Breast epithelium (tissue), 4 donors: Measurements from ENCODE around the gene NOD2. TPM values are rescaled to one million over a fixed set of nuclear protein-coding genes. Genes with fewer than 3 reads are reported as not detected.
A peak's percentile ranks its signal among the peaks of the same experiment; 100 is the strongest.

Experiments
- DNase-seq, 2 donors: peaks; one replicate each; pipeline ENCODE4 v3.0.0-alpha.2; 2019; ENCODE audit warnings: low spot score in 2 of 2
- H3K27ac ChIP-seq, 2 donors: fragments of 200-600 bp; sonication (generic) in 1 of 2; one replicate each; pipeline ENCODE4 v1.5.1; 2016 to 2019; ENCODE audit warnings: mild to moderate bottlenecking in 1 of 2
- H3K27me3 ChIP-seq, 2 donors: fragments of 200-600 bp; sonication (generic) in 1 of 2; one replicate each; pipeline versions ENCODE4 v1.5.1 to v1.6.0; 2017 to 2019; ENCODE audit warnings: control low read depth in 1 of 2, mild to moderate bottlenecking in 1 of 2
- H3K36me3 ChIP-seq: fragments of 200-600 bp; one replicate; pipeline ENCODE4 v1.5.1; 2019
- H3K4me1 ChIP-seq, 2 donors: fragments of 200-600 bp; sonication (generic); one replicate each; pipeline ENCODE4 v1.5.1; 2016 to 2019; ENCODE audit warnings: control low read depth in 1 of 2
- H3K4me3 ChIP-seq, 3 donors: fragments of 200-600 bp; sonication (generic); 1 replicate in 2 of 3; 2 replicates in 1 of 3; pipeline ENCODE4 v1.5.1; 2016 to 2019; ENCODE audit warnings: mild to moderate bottlenecking in 3 of 3, moderate library complexity in 2 of 3
- H3K9me3 ChIP-seq, 2 donors: fragments of 200-600 bp; sonication (generic) in 1 of 2; one replicate each; pipeline ENCODE4 v1.5.1; 2016 to 2019; ENCODE audit warnings: control low read depth in 1 of 2
- CTCF ChIP-seq, 3 donors: fragments of 450-650 bp; IDR thresholded peaks; one replicate each; pipeline ENCODE4 v1.5.1; 2016 to 2017; ENCODE audit warnings: antibody characterized with exemption in 3 of 3, mild to moderate bottlenecking in 3 of 3, moderate library complexity in 3 of 3
- POLR2A ChIP-seq: fragments of 450-650 bp; IDR thresholded peaks from one replicate; pipeline ENCODE4 v1.6.1; 2016; ENCODE audit warnings: antibody characterized with exemption, mild to moderate bottlenecking, moderate library complexity
- POLR2AphosphoS5 ChIP-seq, 3 donors: sonication (generic); formaldehyde crosslinking; IDR thresholded peaks; one replicate each; pipeline ENCODE4 v1.6.1; 2017; ENCODE audit warnings: antibody characterized with exemption in 3 of 3
- intact Hi-C: fragments of 100-400 bp; cut with DNase I; formaldehyde crosslinking; loops from one replicate; pipeline ENCODE4 v1.15.1; 2023; ENCODE audit warnings: low total_unique reads
- total RNA-seq, 3 donors: library from RNA; depleted of rRNA; stranded (reverse); fragments of >200 nt; gene quantifications; one replicate each; pipeline ENCODE4 v1.1.0, GENCODE V29; 2016

Gene NOD2
- total RNA-seq, 3 donors from 2014 or later, result 2.6 to 4.9 (median 3.8) TPM

GRCh38 chr16:50739031-50739430 is 45.6 kb downstream of the NOD2 start:
- intact Hi-C loops, result no loop called here
- Histone ChIP-seq H3K36me3 (no peaks in the 10 kb centered on the region), H3K4me3 (no peak overlapping the region), H3K4me1 (peaks cover 0 to 4% of the 10 kb centered on the region in 2 donors), H3K27me3 (no peaks in the 10 kb centered on the region), H3K9me3 (no peaks in the 10 kb centered on the region), H3K27ac (no peak overlapping the region)
- no peak for TF ChIP-seq CTCF (IDR thresholded peaks at IDR 0.05)
- TF ChIP-seq POLR2AphosphoS5 (IDR thresholded peaks at IDR 0.05), result no peak
- no peak for TF ChIP-seq POLR2A
- no peak for DNase-seq

- no peak overlapping the region for H3K4me3 ChIP-seq
- no peaks in the 10 kb centered on the region for H3K27me3 ChIP-seq
- TF ChIP-seq POLR2AphosphoS5 (IDR thresholded peaks at IDR 0.05), result no peak
- no peak for TF ChIP-seq CTCF (IDR thresholded peaks at IDR 0.05)
- no peak for TF ChIP-seq POLR2A
- DNase-seq, result no peak
- H3K36me3 ChIP-seq, result no peaks in the 10 kb centered on the region
- H3K27ac ChIP-seq, result peak overlapping the region in 1 of 2 donors; percentile 83
- intact Hi-C loops, result no loop called here
- H3K9me3 ChIP-seq, result no peaks in the 10 kb centered on the region
- peaks cover 0 to 4% of the 10 kb centered on the region in 2 donors for H3K4me1 ChIP-seq
Measured at GRCh38 chr16:50740736-50741135, 47.3 kb downstream of the NOD2 start.

DNA sequence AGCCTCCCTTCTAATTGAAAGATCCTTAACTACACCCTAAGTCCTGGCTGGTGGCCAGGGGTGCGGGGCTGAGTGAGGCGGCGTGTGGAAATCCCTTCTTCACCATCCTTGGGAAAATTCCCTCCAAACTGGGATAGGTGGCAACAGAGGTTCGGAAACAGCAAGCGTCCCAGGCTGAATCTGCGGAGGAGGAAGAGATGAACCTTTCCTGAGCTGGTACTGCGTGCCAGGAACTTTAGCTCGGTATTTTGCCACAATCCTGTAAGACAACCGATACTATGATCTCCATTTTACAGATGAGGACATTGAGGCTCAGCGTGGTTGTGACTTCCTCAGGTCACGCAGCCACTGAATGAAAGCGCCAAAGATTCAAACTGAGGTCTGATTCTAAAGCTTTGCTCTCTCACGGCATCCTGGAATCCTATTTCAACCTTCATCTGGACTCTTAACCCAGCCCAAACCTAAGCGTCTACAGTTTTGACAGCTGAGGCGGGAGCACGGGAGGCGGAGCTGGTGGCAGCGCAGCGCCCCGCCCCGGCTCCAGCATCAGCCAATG is 47.9 kb downstream of the NOD2 start:
- intact Hi-C loops, result no loop called here
- H3K4me3 ChIP-seq, result peak overlapping the region; percentile 90 to 96 (median 95)
- H3K36me3 ChIP-seq, result no peaks in the 10 kb centered on the region
- TF ChIP-seq POLR2AphosphoS5 (IDR thresholded peaks at IDR 0.05), result peak in 1 of 3 donors; percentile 34
- no peak for TF ChIP-seq CTCF (IDR thresholded peaks at IDR 0.05)
- peak overlapping the region; percentile 42 to 83 for H3K27ac ChIP-seq
- H3K9me3 ChIP-seq, result no peaks in the 10 kb centered on the region
- peak in 1 of 2 donors; percentile 32 for DNase-seq
- peaks cover 0 to 4% of the 10 kb centered on the region in 2 donors for H3K4me1 ChIP-seq
- H3K27me3 ChIP-seq, result no peaks in the 10 kb centered on the region

- Histone ChIP-seq H3K36me3 (no peaks in the 10 kb centered on the region), H3K9me3 (no peaks in the 10 kb centered on the region), H3K4me3 (peak within 1 kb of the TSS; percentile 90 to 96 (median 95)), H3K27ac (peak within 1 kb of the TSS; percentile 90 to 96), H3K4me1 (peaks cover 0 to 4% of the 10 kb centered on the region in 2 donors), H3K27me3 (no peaks in the 10 kb centered on the region)
- TF ChIP-seq POLR2AphosphoS5 (IDR thresholded peaks at IDR 0.05) (peak; percentile 10 to 73 (median 66)), CTCF (IDR thresholded peaks at IDR 0.05) (no peak)
- DNase-seq, result peak; percentile 100
- intact Hi-C loops, result no loop called here
Measured at GRCh38 chr16:50741781-50742575, 48.6 kb downstream of the NOD2 start, which contains the start of gene CYLD. Gene CYLD (plus strand): TSS chr16:50742086. CDS start chr16:50749699, 7,613 bp downstream.

DNA sequence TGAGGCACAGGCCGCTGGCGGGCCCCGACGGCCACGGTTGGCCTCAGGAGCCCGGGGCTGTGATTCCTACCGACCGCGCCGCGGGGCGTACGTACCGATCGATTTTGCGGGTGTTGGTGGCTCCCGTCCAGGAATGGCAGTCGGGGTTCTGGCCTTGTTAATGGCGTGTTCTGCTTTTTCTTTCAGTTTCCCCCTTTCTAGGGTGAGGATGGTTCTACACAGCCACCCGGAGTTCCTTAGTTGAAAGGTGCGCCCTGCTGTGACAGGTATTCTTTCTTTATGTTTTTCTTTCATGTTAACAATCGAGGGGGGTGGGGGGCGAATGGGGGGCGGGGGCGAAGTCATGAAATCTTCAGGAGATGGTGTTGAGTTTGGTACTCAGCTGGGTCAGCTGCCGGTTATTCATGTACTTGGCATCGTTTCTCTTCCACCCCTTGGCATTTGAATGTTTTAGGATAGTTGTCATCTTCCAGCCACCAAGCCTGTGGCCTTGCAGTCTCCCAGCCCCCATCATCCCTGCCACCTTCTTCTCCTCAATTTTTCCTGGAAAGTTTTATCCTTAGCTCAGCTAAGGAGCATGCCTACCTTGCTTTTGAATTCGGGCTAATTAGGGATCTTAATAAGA is 49.3 kb downstream of the NOD2 start:
- no peak for TF ChIP-seq CTCF (IDR thresholded peaks at IDR 0.05)
- no peak for TF ChIP-seq POLR2AphosphoS5 (IDR thresholded peaks at IDR 0.05)
- no peak for TF ChIP-seq POLR2A
- Histone ChIP-seq H3K36me3 (no peaks in the 10 kb centered on the region), H3K27ac (peak overlapping the region; percentile 90 to 96), H3K27me3 (no peaks in the 10 kb centered on the region), H3K9me3 (no peaks in the 10 kb centered on the region), H3K4me3 (peak overlapping the region; percentile 90 to 96 (median 95)), H3K4me1 (peaks cover 0 to 4% of the 10 kb centered on the region in 2 donors)
- intact Hi-C loops, result no loop called here
- no peak for DNase-seq
